ENCODE results near the gene ABHD4. TPM values are rescaled to one million over a fixed set of nuclear protein-coding genes. Genes with fewer than 3 reads are reported as not detected.
A peak's percentile ranks its signal among the peaks of the same experiment; 100 is the strongest.

The ABHD4 gene
- total and polyA plus RNA-seq, 2 of the 4 experiments (the other 2 are of a cell fraction) = 5.0 to 22.0 TPM

DNA sequence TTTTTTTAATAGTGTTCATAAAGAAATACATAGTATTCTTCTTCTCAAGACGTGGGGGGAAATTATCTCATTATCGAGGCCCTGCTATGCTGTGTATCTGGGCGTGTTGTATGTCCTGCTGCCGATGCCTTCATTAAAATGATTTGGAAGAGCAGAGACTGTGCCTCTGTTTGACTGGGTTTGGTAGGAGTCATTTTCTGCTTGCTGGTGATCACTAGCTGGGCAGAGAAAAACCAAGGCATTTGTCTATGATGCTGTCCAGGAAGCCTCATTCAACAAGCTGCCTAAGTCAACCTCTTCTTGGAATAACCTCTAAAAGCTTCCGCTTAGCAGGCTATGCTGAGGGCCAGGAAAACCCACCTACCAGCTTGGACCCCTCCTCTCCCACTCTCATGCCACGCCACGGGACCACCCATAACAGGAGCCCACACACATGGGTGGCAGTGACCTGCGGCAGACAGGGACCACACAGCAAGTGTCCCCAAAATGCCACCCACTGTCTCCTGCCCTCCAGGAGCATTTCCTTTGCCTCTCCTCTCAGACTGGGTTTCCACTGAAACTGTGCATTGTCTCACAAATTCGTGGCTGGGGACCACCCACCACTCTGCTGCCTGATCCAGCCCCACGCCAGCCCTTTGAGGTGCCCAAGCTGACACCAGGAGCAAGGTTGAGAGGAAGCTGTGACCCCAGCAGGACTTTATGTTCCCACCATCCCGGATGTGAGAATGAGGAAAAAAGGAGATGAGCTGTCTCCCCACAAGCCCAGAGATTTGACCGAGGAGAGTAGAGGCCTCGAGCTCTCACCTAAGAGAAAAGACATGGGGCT is 45.9 kb upstream of the ABHD4 start:
- Histone ChIP-seq H3K27me3 (ENCODE audit: control insufficient read depth, insufficient read depth, low read length) (peaks cover 4% of the 10 kb centered on the region; the same call in 1 of the 2 replicates), H3K36me3 (ENCODE audit: control insufficient read depth, insufficient read depth, low read length) (no peaks in the 10 kb centered on the region), H3K9me3 (ENCODE audit: control insufficient read depth, insufficient read depth, low read length) (no peaks in the 10 kb centered on the region), H3K18ac (ENCODE audit: low read depth, low read length) (no peak overlapping the region), H3K4me3 (ENCODE audit: insufficient read depth, low read depth, low read length) (no peak overlapping the region), H4K5ac (ENCODE audit: low read depth, low read length) (no peak overlapping the region), H2BK15ac (ENCODE audit: low read depth, low read length) (no peak overlapping the region), H3K4ac (ENCODE audit: low read depth, low read length) (0 out of 2 replicates have a peak overlapping the region, but pooled peaks have one; percentile 33), H4K91ac (ENCODE audit: insufficient read depth, low read depth, low read length) (no peak overlapping the region), H3K27ac (ENCODE audit: insufficient read depth, low read length) (no peak overlapping the region), H3K4me1 (ENCODE audit: control insufficient read depth, insufficient read depth, low read length) (peaks cover 24% of the 10 kb centered on the region), H2AK9ac (replicated peaks; ENCODE audit: low read depth, low read length, poor library complexity) (peak overlapping the region; percentile 51), H3K79me1 (ENCODE audit: low read depth in 1 of 2, low read length in 2 of 2) (no peaks in the 10 kb centered on the region), H4K20me1 (ENCODE audit: insufficient read depth, low read length) (no peaks in the 10 kb centered on the region), H3K23ac (ENCODE audit: low read depth, low read length) (no peak overlapping the region), H3K4me2 (ENCODE audit: low read depth, low read length) (no peak overlapping the region), H4K8ac (ENCODE audit: low read depth in 2 of 2, low read length in 2 of 2) (no peak overlapping the region), H3K56ac (ENCODE audit: extremely low read depth, insufficient read depth, low read length) (no peak overlapping the region), H2BK5ac (ENCODE audit: low read depth, low read length, poor library complexity, severe bottlenecking) (no peak overlapping the region), H3K9ac (ENCODE audit: low read depth, low read length) (no peak overlapping the region), H2BK120ac (ENCODE audit: low read depth, low read length) (no peak overlapping the region), H2BK20ac (ENCODE audit: low read depth, low read length) (no peak overlapping the region), H2AFZ (replicated peaks; ENCODE audit: low read length, poor library complexity) (no peak overlapping the region), H3K9me1 (ENCODE audit: insufficient read depth, low read length) (peaks cover 33% of the 10 kb centered on the region), H2AK5ac (ENCODE audit: low read depth, low read length) (peak overlapping the region; percentile 10), H3K14ac (replicated peaks; ENCODE audit: low read depth, low read length) (no peak overlapping the region)
- CTCF ChIA-PET = interaction anchor here (0.6 kb wide), 2 partner anchors 299 to 1005 kb away, joined by 4 to 6 read pairs; no protein-coding TSS in a partner anchor
- DNase-seq = no peak
- intact Hi-C loops (cut with micrococcal nuclease) (loop anchor here (10.0 kb wide), 2 partner anchors 237 to 753 kb away; partner anchors contain the start of genes BCL2L2 and PPP1R3E), in situ Hi-C loops (cut with MboI; ENCODE audit: low sequenced_read_pairs) (loop anchor here (10.0 kb wide), 2 partner anchors 213 to 513 kb away; partner anchors contain the start of gene OXA1L), dilution Hi-C loops (cut with HindIII; ENCODE audit: low sequenced_read_pairs, unreplicated experiment) (no loop called here)
- TF ChIP-seq MAZ (IDR thresholded peaks at IDR 0.05; ENCODE audit: borderline replicate concordance, low read depth, low read length) (no peak), MXI1 (IDR thresholded peaks at IDR 0.05; ENCODE audit: borderline replicate concordance, low read depth, low read length) (no peak), SMC3 (IDR thresholded peaks at IDR 0.05; ENCODE audit: low read depth, low read length) (no peak), MAFK (IDR thresholded peaks at IDR 0.05; ENCODE audit: low read depth, low read length) (no peak), CHD1 (IDR thresholded peaks at IDR 0.05; ENCODE audit: low read depth, low read length) (no peak), RFX5 (IDR thresholded peaks at IDR 0.05; ENCODE audit: low read depth, low read length) (no peak), BHLHE40 (IDR thresholded peaks at IDR 0.05; ENCODE audit: low read depth, low read length) (no peak), RAD21 (IDR thresholded peaks at IDR 0.05; ENCODE audit: low read length) (no peak), RCOR1 (IDR thresholded peaks at IDR 0.05; ENCODE audit: insufficient replicate concordance, low read length) (no peak), NFE2L2 (IDR thresholded peaks at IDR 0.05; ENCODE audit: low read depth, low read length) (no peak)
- TF ChIP-seq, protein P1, sequence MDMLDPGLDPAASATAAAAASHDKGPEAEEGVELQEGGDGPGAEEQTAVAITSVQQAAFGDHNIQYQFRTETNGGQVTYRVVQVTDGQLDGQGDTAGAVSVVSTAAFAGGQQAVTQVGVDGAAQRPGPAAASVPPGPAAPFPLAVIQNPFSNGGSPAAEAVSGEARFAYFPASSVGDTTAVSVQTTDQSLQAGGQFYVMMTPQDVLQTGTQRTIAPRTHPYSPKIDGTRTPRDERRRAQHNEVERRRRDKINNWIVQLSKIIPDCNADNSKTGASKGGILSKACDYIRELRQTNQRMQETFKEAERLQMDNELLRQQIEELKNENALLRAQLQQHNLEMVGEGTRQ (IDR thresholded peaks at IDR 0.05; ENCODE audit: low read depth, low read length) = no peak
- TF ChIP-seq, protein P2, sequence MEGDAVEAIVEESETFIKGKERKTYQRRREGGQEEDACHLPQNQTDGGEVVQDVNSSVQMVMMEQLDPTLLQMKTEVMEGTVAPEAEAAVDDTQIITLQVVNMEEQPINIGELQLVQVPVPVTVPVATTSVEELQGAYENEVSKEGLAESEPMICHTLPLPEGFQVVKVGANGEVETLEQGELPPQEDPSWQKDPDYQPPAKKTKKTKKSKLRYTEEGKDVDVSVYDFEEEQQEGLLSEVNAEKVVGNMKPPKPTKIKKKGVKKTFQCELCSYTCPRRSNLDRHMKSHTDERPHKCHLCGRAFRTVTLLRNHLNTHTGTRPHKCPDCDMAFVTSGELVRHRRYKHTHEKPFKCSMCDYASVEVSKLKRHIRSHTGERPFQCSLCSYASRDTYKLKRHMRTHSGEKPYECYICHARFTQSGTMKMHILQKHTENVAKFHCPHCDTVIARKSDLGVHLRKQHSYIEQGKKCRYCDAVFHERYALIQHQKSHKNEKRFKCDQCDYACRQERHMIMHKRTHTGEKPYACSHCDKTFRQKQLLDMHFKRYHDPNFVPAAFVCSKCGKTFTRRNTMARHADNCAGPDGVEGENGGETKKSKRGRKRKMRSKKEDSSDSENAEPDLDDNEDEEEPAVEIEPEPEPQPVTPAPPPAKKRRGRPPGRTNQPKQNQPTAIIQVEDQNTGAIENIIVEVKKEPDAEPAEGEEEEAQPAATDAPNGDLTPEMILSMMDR (conservative IDR thresholded peaks at IDR 0.05; ENCODE audit: low read depth, low read length) = no peak
- BruUV-seq (replicated peaks) = no TSS peak
- POLR2A ChIA-PET (ENCODE audit: unreplicated experiment) = no interaction called here
- 75% methylated on average over 2 of the region's 13 CpGs; no CpG with 5 or more reads in 1 of the 2 experiments for WGBS, 2 experiments (ENCODE audit: extremely low coverage in 2 of 2, insufficient read length in 1 of 2)
- no peak for ATAC-seq (ENCODE audit: low read depth)
